Ovary (tissue), 3 donors: ENCODE data around the gene AGXT.

Experiments used
- EP300 ChIP-seq: sonication (generic); formaldehyde crosslinking; IDR thresholded peaks from one replicate; pipeline ENCODE4 v1.6.1; 2017; ENCODE audit warnings: antibody characterized with exemption
- POLR2A ChIP-seq: fragments of 450-650 bp; IDR thresholded peaks from one replicate; pipeline ENCODE4 v1.6.1; 2017; ENCODE audit warnings: antibody characterized with exemption, mild to moderate bottlenecking, moderate library complexity
- TF ChIP-seq, protein P1 (sequence below), 3 donors: fragments of 450-650 bp in 2 of 3; fragments of 200-600 bp in 1 of 3; IDR thresholded peaks; one replicate each; pipeline versions ENCODE4 v1.5.1 to v1.8.0; 2016 to 2022; ENCODE audit warnings: antibody characterized with exemption in 3 of 3, mild to moderate bottlenecking in 1 of 3
- donor health status: DM: no; HTN: no; CAD: no.

- TF ChIP-seq, protein P1, sequence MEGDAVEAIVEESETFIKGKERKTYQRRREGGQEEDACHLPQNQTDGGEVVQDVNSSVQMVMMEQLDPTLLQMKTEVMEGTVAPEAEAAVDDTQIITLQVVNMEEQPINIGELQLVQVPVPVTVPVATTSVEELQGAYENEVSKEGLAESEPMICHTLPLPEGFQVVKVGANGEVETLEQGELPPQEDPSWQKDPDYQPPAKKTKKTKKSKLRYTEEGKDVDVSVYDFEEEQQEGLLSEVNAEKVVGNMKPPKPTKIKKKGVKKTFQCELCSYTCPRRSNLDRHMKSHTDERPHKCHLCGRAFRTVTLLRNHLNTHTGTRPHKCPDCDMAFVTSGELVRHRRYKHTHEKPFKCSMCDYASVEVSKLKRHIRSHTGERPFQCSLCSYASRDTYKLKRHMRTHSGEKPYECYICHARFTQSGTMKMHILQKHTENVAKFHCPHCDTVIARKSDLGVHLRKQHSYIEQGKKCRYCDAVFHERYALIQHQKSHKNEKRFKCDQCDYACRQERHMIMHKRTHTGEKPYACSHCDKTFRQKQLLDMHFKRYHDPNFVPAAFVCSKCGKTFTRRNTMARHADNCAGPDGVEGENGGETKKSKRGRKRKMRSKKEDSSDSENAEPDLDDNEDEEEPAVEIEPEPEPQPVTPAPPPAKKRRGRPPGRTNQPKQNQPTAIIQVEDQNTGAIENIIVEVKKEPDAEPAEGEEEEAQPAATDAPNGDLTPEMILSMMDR (IDR thresholded peaks at IDR 0.05) = no peak
- no peak for TF ChIP-seq POLR2A
- no peak for TF ChIP-seq EP300
These were observed 31.7 kb downstream of the AGXT start for GRCh38 chr2:240900141-240900860.
